GM19452 (cell line): Measurements from ENCODE around the gene CERK.

Experiments used
- ATAC-seq: cut with Tn5 transposase; IDR thresholded peaks from one replicate; pipeline ENCODE4 v1.9.1; 2021; ENCODE audit not compliant: unreplicated experiment

CERK gene

DNA sequence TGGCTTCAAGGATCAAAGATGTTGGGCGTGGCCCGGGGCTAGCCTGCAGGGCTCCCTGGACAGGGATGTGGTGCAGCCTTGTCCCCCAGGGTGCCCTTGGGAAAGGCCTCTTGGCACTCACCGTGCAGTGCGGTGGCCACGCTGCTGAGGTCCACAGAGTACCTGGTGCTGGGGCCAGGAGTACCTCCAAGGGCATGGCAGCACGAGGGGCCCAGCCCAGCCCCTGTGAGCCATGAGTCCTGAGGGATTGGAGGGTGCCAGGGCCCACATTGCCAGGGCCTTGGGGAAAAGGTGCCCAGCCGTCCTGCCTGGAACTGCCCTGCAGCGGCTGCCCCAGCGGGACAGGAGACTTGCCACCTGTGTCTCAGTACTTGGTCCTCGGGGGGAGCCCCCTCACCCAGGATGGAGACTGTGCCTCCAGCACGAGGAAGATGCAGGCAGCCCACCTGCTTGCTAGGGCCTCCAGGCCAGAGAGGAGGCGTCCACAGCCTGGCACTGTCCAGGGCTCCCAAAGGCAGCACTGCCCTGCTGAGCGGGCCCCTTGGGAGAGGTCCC is 73.7 kb downstream of the CERK start:
- no peak for ATAC-seq

DNA sequence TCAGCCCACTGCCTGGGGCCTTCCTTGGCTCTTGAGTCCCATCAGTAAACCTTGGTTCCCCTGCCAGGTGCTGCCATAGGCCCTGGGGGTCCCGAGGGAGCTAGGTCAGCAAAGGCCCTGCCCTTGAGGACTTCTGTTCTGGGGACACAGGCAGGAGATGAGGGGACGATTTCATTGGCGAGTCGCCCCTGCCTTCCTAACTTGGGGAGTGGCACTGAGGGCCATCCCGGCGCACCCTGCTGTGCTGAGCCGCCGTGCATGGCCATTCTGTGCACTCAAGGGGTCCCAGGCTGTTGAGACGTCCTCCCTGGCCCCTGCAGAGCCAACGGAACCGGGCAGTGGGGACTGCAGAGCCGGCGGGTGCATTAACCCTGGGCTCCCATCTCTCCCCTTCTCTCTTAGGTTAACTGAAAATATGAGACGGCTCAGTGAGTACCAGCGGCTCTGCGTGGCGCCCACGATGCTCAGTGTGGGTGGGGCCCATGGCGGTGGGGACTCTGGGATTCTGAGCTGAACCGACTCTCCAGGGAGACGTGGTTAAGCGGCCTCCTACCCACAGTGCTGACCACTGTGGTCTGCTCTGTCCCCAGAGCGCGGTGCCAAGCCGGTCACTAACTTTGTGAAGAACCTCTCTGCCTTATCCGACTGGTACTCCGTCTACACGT is 74.5 kb downstream of the CERK start:
- ATAC-seq, result no peak

DNA sequence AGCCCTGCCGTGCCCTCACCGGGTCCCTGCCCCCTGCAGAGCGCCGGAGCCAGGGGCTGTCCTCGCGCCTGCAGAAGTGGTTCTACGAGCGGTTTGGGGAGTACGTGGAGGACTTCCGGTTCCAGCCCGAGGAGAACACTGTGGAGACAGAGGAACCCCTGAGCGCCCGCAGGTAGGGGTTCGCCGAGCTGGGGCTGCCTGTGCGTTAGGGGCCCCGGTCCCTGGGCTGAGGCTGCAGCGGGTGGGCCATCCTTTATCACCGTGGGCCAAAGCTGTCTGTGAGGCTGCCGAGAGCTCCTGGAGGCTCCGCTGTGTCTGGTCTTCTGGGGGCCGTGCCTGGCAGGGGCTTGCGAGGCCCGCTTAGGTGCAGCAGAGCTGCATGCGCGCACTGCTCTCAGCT is 75.1 kb downstream of the CERK start:
- no peak for ATAC-seq

DNA sequence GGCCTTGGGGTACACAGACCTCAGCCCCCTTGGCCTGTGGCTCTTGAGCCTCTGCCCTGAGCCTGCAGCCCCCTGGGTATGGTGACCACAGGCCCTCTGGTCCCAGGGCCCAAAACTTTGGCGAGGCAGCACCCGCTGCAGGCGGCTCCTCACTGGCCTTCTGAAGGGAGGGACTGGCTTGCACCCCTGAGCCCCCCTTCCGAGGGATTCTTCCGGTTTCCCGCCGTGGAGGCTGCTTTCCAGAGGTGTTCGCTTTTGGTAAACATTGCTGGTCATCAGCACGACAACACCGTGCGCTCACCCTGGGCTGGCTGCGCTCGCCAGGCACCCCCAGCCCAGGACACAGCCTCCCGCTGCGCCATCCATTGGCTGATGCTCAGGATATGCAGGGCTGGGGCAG is 75.8 kb downstream of the CERK start:
- no peak for ATAC-seq

DNA sequence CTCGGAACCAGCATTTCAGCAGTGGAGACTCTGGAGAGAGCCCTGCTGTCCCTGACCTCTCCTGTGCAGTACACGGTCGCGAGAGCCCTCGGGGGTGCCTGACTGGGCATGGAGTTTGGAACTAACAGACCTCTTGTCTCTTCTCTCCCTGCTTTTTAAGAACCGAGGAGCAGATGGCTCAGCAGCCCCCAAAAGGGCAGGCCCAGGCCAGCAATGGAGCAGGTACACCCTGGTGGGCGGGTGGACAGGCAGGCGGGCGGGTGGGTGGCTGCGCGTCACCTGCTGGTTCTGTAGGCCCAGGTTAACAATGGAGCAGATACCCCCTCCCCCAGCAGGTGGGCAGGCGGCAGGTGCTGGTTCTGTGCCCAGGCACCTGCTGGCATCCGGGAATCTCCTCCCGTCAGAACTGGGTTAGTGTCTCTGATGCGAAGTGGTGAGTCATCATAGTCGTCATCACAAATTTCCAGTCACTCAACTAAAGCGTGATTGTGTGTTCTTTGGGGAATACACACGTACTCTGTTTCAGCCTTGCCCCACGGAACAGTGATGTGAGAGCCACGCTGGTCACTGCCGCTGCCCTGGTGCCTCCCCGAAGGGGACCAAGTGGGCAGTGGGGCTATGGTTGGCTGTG is 76.7 kb downstream of the CERK start:
- ATAC-seq, result no peak

DNA sequence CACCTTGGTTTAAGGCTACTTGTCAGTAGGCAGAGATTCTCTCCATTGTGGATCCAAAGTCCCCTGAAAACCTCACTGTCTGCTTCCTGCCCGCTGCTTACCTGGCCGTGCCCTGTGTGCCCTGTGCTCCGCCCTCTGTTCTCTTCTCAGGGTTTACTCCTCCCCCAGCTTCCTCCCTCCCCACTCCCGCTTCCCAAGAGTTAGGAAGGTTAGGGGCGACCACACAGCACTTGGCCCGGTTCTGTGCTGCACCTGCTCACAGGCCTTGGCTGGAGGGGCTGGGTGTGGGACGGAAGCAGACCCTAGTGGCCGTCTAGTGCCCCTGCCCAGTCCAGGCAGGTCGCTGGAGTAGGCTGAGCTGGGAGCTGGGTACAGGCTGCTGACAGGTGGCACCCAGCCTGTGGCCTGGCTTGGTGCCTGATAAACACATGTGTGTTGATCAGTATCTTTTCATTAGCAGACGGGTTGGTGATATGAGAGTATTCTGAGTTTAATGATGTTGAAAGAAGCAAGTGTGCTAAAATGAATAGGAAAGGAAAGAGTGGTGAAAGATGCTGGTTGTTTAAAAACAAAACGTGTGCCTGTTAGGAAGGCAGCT is 77.3 kb downstream of the CERK start:
- no peak for ATAC-seq

DNA sequence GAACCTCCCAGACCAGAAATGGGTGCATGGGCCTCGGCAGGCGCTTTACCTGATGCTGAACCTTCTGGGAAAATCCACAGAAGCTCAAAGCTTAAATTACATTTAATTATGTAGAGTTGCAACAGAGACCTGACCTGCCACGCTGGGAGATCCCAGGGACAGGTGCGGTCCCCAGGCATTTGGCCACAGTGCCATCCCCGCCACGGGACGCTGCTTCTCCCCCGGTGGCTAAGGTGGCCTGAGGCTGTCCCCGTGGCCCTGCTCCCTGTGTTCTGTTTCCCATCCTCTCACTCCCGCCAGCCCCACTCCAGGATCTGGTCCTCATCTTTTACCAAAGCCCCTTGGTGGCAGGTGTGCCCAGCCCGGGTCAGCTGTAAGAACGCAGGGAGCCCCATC is 78.3 kb downstream of the CERK start:
- no peak for ATAC-seq

DNA sequence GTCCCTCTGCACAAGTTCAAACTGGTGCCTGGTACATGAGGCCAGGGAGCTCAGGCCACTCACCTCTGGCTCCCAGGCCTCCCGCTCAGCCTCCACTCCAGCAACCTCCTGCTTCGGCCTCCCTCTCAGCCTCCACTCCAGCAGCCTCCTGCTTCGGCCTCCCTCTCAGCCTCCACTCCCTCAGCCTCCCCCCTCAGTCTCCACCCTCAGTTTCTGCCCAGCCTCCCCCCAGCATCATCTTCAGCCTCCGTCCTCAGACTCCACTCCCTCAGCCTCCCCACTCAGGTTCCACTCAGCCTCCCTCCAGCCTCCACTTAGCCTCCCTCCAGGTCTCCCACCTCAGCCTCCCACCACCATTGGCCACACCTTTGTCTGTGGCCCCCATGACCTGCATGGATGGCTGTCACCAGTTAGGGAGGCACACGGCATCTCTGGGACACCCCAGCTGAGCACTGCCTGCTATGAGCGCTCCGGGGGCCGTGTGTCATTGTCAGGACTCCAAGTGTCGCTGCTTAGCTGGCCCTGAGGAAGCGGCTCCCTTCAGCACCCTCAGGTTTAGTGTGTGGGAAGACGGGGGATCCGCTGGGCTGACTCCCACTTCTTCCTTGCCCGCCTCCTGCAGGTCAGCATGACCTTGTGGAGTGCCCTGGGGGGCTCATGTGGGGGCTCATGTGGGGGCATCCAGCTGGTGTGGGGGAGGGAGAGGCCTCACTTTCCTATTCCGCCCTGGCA is 78.8 kb downstream of the CERK start:
- ATAC-seq, result no peak

DNA sequence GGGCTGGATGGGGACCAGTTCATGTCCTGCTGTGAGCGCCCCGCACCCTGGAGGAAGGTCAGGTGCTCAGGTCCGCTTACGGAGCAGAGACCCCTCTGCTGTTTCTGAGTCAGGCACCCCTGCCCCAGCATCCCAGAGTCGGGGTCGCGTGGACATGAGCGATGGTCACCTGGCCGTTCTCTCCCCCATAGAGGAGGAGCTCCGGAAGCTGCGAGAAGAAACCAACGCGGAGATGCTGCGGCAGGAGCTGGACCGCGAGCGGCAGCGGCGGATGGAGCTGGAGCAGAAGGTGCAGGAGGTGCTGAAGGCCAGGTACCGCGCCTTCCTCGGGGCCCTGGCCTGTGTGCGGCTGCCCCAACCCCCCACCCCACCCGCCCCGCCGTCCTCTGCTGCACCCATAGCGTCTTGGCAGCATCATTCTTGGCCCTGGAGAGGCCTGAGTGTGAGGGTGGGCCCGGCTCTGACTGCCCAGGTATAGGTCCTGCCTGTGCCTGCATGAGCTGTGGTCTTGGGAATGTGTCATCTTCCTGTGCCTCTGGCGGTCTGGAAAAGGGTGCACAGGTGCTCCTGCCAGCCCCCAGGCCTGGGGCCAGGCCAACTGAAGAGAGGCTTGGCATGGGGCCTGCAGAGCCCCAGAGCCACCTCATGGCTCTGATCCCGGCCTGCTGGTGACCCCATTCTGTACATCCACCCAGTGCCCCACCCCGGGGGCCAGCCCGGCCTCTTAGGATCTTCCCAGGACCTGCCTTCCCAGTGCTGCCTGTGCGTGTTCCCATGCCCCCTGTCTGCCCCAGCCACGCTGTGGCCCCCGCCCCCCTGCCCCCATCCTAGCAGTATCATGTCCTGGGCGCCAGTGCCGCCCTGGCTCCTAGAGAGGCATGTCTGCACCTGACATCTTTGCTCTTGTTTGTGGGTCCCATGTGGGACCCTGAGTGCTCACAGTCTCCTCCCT is 79.8 kb downstream of the CERK start:
- no peak for ATAC-seq

DNA sequence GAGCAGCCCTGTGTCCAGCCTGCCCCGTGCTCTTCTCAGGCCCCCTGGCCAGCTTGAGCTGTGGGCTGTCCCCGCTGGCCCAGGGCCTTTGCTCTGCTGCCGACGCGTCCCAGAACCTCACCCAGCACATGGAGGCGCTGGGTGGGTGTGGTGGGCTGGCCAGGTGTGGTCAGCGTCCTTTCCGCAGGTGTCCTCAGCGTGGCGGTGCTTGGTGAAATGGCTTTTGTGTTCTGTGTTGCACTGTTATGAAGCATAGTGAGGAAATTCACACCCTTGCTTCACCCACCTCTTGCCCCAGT is 80.4 kb downstream of the CERK start:
- no peak for ATAC-seq

DNA sequence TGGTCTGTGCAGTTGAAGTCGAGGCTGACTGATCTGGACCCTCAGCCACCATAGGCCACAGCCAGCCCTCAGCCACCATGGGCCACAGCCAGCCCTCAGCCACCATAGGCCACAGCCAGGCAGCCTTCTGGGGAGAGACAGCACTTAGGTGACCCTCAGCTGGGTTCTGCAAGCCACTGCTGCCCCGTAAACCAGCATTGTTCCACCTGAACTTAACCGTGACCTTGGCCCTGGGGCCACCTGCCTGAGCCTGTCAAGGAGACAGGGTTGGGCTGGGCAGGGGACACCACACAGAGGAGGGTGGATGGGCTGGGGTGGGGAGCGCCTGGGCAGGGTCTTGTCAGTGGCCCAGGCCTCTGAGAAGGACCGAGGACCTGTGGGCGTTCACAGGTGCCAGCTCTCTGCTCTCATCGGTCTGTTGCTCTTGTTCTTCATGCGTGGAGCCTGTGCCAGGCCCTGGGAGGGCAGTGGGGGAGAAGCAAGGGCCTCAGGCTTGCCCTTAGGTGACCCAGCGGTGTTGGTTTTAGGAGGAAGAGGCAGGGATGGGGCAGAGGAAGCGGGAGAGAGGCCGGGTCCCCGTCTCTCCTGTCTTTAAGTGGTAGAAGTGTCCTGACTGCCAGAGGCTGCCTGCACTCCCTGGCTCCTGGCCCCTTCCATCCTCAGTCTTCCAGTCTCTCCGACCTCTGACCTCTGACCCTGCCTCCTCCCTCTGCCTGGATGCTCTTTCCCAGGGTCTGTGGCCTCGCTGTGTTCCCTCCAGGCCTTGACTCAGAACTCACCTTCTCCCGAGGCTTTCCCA is 81.0 kb downstream of the CERK start:
- ATAC-seq, result no peak

DNA sequence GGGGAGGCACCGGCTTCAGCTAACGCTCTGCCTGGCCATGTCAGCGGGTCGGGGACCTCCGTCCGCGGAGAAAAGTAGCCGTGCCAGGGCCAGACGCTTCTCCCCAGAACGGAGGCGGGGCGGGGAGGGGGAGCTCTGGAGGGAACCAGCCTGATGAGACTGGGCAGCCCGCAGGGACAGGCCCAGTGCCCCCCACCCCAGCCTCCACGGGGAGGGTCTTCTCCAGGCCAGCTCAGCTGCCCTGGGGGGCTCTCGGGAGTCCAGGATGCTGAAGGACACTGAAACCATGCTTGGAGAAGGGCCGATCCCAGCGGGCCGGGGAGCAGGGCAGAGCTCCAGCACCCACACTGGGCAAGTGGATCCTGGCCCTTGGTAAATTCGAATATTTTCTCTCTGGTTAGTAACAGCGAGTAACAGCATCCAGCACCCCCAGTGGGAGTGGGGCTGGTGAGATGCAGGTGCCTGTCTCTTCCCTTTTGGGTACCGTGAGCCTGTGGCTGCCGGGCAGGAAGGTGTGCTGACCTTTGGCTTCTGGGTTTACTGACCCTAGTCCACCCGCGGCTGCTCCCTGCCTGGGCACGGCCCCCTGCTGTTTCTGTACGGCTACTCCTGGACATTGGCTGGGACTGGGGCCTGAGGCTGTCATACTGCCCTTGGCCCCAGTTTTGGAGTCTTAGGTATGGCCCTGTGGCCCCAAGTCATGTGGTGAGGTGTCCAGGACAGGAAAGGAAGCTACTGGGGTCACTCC is 82.0 kb downstream of the CERK start:
- ATAC-seq, result no peak

DNA sequence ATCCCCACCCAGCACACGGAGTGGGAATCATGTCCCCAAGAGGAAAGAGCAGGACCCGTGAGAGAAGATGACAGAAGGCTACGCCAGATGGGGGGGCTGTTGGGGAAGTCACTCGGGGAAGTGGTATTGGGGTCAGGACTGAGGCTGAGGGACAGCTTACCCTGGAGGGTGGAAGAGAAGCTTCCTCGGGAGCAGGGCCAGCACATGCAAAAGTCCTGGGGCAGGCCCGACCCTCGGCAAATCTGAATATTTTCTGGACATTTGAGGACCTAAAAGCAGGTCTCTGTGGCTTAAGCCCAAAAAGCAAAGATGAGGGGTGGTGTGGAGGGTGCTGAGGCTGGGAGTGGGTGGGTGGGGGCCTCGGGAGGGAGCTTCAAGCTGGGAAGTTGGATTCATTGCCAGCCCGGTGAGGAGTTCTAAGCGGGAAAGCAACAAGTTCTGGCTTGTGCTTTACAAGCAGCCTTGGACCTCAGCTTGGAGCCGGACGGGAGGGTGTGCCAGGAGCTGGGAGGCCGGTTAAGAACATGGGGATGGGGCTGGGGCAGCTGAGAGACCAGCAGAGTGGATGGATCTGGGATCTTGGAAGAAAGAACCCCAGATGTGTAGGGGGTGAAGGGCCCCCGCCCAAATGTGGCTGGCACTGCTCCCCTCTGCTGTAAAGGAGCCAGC is 83.0 kb downstream of the CERK start:
- no peak for ATAC-seq

DNA sequence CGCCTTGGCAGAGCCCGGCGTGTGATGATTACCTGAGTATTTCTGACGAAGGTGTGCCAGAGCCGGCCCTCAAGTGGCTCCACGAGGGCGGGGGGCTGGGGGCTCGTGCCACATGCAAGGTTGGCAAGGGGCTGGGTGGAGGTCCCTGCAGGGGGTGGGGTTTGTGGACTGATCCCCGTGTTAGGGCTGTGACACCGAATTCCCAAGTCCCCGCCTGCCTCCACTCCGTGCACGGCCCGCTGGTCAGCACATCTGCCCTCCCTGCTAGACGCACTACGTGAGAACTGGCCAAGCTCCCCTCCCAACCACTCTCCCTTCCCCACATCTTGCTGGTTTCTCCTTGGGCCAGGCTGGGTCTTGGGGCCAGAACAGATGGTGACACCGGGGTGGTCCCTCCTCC is 83.6 kb downstream of the CERK start:
- no peak for ATAC-seq

DNA sequence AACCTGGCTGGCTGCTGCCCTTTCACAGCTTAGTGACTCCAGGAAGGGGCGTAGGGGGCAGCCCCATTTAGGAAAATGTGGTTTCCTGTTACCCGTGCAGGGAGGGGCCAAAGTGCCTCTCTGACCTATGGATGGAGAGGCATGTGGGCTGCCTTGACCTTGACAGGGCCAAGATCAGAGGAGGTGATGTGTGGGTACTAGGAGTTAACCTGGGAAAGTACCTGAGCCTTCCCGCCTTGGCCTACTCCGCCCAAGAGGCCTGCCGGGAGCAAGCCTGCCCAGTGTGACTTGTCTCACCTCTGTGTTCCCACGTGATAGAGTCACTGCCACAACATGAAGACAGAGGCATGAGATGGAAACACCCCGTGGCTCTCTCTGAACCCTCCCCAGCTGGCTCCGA is 84.5 kb downstream of the CERK start:
- no peak for ATAC-seq

DNA sequence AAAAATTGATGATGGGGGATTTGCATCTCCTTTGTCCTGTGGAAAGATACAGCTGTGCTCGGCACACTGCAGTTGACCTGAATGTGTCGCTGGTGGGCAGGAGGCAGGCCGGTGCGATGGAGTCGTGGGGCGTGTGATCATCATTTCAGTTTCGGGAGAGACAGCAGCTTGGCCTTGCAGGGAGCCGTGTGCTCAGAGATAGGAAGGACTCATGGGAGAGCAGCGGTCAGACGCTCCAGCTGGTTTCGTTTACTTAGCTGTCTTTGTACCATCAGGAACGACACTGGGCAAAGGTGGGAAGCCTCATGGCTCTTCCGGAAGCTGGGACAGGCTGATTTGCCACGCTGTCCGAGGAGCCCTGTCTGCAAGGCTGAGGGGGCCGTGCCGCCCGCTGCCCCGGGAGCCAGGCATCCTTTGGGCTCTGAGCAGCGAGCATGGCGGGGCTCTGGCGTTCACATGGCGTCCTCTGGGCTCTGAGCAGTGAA is 85.2 kb downstream of the CERK start:
- no peak for ATAC-seq

DNA sequence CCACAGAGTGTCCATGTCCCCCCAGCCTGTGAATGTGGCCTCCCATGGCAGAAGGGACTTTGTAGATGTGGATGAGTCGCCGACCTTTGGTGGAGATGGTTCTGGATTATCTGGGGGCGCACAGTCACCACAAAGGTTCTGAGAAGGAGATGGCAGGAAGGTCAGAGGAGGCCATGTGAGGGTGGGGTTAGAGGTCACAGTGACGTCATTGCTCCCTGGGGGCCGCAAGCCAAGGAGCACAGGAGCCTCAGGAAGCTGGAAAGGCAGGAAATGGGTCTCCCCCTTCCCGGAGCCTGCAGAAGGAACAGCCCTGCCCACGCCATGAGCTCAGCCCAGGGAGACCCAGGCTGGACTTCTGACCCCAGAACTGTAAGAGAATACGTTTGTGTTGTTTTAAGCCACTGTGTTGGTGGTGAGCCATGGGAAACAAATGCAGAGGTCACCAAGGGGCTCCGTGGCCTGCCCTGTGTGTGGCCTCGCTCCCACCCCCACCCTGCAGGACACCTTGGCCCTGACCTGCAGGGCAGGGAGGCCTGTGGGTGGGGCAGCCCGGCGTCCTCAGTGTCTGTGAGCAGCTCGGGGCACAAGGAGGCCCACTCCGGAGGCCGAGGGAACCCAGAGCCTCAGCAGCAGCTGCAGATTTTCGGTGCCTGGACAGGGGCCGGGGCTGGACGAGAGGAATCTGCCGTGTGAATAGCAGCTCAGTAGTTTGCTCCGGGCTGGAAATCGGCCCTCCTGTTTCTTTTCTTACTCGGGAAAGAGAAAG is 85.8 kb downstream of the CERK start:
- ATAC-seq, result no peak

DNA sequence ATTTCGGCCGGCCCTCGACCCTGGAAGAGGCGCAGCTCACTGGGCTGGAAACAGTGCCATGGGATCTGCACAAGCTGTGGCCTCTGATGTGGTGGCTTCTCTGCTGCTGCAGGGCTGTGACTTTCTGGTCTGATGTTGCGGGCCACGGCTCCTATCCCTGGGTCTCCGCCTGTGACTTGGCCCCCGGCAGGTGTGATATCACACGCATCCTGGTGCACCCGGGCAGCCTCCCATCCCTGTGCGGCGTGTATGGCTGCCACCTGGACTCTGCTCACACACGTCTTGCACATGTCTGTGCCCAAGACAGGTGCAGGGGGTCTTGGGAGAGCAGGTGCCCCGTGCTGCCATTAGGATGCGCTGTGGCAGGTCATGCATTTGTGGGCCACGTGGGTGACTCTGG is 86.7 kb downstream of the CERK start:
- ATAC-seq, result no peak
